GM19324 (cell line): Measurements from ENCODE around the gene AHCYL2.
A peak's percentile ranks its signal among the peaks of the same experiment; 100 is the strongest.
"Not testable (repeated sequence)": the region's sequence is repeated elsewhere in the genome, so short reads cannot be mapped to it uniquely, and the experiment has no call there.

Experiments used
- ATAC-seq: cut with Tn5 transposase; IDR thresholded peaks from one replicate; pipeline ENCODE4 v1.9.1; 2021; ENCODE audit warnings: mild to moderate bottlenecking, moderate library complexity; ENCODE audit not compliant: unreplicated experiment, low FRiP score

The AHCYL2 gene

DNA sequence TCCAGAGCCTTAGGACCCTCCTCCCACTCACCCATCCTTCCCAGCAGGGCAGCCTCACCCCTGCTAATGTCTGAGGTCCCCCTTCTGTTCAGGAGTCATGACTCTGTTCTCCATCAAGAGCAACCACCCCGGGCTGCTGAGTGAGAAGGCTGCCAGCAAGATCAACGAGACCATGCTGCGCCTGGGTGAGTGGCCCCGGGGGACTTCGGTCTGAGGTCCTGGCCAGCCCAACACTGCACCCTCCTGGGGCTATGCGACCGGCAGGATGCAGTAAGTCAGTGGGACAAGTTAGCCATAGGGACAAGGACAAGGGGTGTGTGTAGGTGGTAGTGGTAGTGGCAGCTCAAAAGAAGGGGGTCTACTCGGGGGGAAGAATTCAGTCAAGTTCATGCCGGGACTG lies 16.2 kb upstream of the AHCYL2 start:
- no peak for ATAC-seq

DNA sequence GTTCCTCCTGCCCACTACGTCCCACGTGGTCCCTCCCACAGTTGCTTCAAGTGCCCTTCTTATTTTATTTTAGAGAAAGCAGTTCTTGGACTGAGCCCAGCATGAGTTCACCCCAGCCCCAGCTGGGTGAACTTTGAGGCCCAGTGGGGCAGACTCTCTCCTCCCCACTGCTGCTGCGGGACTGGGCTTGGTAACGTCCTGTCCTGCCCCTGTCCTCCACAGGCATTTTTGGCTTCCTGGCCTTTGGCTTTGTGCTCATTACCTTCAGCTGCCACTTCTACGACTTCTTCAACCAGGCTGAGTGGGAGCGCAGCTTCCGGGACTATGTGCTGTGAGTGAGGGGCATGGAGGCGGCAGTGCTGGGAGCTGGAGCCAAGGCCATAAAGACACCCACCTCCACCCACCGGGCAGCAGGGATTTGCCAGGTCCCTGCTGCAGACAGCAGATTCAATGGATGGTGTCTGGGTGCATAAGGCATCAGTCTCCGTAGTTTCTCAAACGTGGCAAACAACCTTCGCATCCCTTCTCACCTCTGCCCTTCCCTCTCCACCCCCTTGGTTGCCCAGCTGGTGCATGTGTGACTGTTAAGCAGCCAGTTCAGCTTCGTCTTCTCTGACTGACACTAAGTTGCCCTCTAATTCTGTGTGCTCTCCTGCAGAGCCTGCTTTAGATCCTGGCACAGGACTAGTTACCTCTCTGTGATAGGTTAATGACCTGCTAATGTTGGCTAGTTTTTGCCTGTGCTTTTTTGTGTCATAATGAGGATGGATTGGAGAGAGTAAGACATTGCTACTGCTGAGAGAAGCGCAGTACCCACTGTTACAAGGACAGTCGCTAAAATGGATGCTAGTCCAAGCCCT lies 15.5 kb upstream of the AHCYL2 start:
- no peak for ATAC-seq

- no peak for ATAC-seq
Measured at GRCh38 chr7:129210256-129210988, 14.4 kb upstream of the AHCYL2 start.

DNA sequence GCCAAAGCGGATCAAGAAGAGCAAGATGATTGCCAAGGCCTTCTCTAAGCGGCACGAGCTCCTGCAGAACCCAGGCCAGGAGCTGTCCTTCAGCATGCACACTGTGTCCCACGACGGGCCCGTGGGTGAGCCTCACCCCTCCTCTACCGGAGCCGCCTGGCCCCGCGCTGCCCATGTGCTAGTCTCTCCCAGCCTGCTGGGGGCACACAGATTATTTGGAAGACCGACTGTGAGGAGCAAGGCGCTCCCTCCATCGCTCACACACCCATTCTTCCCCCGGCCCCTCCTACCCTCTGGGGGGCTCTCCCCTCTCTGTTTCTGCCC lies 13.9 kb upstream of the AHCYL2 start:
- no peak for ATAC-seq

DNA sequence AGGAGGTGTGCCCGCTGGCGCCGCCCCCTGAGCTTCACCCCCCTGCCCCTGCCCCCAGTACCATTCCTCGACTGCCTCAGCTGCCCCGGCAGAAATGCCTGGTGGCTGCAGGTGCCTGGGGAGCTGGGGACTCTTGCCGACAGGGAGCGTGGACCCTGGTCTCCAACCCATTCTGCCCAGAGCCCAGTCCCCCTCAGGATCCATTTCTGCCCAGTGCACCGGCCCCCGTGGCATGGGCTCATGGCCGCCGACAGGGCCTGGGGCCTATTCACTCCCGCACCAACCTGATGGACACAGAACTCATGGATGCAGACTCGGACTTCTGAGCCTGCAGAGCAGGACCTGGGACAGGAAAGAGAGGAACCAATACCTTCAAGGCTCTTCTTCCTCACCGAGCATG lies 12.7 kb upstream of the AHCYL2 start:
- no peak for ATAC-seq

DNA sequence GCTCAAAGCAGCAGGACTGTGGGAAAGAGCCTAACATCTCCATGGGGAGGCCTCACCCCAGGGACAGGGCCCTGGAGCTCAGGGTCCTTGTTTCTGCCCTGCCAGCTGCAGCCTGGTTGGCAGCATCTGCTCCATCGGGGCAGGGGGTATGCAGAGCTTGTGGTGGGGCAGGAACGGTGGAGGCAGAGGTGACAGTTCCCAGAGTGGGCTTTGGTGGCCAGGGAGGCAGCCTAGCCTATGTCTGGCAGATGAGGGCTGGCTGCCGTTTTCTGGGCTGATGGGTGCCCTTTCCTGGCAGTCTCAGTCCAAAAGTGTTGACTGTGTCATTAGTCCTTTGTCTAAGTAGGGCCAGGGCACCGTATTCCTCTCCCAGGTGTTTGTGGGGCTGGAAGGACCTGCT lies 12.2 kb upstream of the AHCYL2 start:
- ATAC-seq: no peak

- no peak for ATAC-seq
Measured at GRCh38 chr7:129213828-129214227, 11.0 kb upstream of the AHCYL2 start.

DNA sequence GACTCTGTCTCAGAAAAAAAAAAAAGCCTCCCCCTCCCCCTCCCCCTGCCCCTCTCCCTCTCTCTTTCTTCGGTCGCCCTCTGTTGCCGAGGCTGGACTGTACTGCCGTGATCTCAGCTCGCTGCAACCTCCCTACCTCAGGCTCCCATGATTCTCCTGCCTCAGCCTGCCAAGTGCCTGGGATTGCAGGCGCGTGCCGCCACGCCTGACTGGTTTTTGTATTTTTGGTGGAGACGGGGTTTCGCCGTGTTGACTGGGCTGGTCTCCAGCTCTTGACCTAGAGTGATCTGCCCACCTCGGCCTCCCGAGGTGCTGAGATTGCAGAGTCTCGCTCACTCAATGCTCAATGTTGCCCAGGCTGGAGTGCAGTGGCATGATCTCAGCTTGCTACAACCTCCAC lies 9.1 kb upstream of the AHCYL2 start:
- ATAC-seq: not testable (repeated sequence)

GRCh38 chr7:129216101-129216715 lies 8.6 kb upstream of the AHCYL2 start:
- ATAC-seq: not testable (repeated sequence)

DNA sequence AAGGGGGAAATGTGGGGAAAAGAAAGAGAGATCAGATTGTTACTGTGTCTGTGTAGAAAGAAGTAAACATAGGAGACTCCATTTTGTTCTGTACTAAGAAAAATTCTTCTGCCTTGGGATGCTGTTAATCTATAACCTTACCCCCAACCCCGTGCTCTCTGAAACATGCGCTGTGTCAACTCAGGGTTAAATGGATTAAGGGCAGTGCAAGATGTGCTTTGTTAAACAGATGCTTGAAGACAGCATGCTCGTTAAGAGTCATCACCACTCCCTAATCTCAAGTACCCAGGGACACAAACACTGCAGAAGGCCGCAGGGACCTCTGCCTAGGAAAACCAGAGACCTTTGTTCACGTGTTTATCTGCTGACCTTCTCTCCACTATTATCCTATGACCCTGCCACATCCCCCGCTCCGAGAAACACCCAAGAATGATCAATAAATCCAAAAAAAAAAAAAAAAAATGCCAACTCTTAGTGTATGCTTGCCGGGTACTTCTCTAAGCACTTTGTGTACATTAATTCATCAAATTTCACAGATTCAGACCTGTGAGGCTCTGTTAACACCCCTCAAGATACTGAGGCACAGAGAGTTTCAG lies 7.9 kb upstream of the AHCYL2 start:
- not testable (repeated sequence) for ATAC-seq

- ATAC-seq: no peak
Measured at GRCh38 chr7:129218514-129219062, 6.2 kb upstream of the AHCYL2 start.

- not testable (repeated sequence) for ATAC-seq
Measured at GRCh38 chr7:129219166-129219565, 5.7 kb upstream of the AHCYL2 start.

GRCh38 chr7:129222064-129222463 lies 2.8 kb upstream of the AHCYL2 start:
- ATAC-seq: no peak

DNA sequence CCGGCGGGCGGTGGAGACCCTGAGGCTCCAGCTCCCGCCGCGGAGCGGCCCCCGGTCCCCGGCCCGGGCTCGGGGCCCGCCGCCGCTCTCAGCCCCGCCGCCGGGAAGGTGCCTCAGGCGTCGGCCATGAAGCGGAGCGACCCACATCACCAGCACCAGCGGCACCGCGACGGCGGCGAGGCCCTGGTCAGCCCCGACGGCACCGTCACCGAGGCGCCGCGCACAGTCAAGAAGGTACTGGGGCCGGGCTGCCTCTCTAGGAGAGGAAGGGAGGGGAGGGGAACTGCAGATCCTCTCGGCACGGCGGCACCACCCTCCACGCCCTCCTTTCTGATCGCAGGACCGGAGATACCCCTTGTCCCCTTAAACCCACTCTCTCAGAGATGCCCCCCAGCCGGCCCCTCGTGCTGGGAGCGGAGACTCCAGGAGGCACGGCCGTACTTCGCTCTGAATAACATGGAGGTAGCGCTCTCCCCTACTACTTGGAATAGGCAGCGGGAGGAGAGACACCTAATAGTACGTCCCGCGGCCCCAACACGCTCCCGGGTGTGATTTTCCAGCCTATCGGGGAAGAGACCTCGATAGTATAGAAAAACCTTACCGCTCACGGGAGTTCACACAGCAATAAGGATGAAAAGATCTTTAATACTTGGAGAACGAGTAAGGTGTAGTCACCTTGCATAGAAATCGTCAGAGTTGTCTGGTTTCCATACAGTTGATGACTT lies 538 bp downstream of the AHCYL2 start:
- ATAC-seq: peak; percentile 39

- no peak for ATAC-seq
Measured at GRCh38 chr7:129225931-129226572, 1.2 kb downstream of the AHCYL2 start.

GRCh38 chr7:129227646-129228578 lies 3.1 kb downstream of the AHCYL2 start:
- ATAC-seq: no peak

GRCh38 chr7:129228633-129229032 lies 3.8 kb downstream of the AHCYL2 start:
- ATAC-seq: no peak

- no peak for ATAC-seq
Measured at GRCh38 chr7:129231666-129232065, 6.8 kb downstream of the AHCYL2 start.

DNA sequence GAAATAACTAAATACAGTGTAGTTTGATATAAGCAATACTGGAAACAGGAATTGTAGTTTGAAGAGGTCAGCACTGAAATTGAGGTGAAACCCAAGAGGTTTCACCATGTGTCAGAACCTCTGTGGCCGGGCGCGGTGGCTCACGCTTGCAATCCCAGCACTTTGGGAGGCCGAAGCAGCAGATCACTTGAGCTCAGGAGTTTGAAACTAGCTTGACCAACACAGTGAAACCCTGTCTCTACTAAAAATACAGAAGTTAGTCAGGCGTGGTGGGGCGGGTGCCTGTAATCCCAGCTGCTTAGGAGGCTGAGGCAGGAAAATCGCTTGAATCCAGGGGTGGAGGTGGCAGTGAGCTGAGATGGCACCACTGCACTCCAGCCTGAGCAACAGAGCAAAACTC lies 13.7 kb downstream of the AHCYL2 start:
- no peak for ATAC-seq
